T-helper 2 cell (primary cell): ENCODE data around the gene PAQR4.
A peak's percentile ranks its signal among the peaks of the same experiment; 100 is the strongest.

Experiments
- DNase-seq, 5 experiments: peaks; one replicate each; pipeline versions ENCODE4 v3.0.0 to v3.0.0-alpha.2; 2012 to 2022

PAQR4 gene

DNA sequence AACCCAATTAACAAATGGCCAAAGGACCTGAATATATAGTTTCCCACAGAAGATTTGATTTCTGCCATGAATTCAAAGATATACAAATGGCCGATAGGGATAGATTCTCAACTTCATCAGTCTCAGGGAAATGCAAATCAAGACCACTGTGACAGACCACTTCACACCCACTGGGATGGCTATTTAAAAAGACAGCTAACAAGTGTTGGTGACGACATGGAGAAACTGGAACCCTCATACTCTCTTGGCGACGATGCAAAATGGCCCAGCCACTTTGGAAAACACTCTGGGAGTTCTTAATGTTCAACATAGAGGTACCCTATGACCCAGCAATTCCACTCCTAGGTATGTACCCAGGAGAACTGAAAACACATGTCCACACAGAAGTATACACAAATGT lies 22.5 kb upstream of the PAQR4 start:
- no peak for DNase-seq

DNA sequence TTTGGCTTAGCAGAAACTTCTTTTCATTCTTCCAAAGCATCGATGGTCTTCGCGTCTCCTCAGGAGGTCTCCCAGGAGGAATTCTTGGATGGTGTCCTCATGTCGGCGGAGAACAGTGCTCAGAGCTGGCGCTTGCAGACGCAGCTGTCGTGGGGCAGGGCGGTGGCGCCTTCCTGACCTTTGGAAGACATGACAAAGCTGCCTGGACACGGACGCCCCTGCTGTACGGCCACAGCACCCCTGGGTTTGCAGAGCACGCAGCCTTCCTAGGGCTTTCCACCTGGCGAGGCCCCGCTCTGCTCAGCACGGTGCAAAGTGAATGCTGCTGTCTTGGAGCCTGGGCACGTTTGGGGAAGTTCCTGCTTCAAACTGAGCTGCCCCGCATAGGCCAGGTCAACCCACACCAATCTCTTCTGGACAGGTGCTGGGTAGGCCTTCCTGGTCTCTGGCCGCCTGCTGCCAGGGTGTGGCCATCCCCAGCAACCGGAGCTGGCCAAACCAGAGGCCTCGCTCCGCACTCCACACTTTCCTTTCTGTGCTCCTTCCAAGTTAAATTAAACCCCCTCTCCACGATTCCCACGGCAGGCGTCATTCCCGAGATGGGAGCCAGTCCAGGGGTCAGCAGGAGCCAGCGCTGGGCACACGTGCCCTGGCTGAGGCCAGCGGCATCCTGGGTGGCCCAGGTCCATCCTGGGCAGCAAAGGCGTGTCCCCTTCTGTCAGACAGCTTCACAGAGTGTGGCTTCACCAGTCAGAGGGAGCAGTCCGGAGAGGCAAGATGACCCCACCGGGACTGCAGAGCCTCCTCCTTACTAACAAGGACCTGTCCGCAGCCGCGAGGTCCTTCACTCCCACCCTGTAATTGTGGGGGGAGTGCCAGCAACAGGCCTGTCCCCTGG lies 20.1 kb upstream of the PAQR4 start:
- DNase-seq, result no peak

GRCh38 chr16:2949705-2950352 lies 19.3 kb upstream of the PAQR4 start:
- DNase-seq, result no peak

- DNase-seq, result no peak
Observed at GRCh38 chr16:2950353-2950724, 18.8 kb upstream of the PAQR4 start.

DNA sequence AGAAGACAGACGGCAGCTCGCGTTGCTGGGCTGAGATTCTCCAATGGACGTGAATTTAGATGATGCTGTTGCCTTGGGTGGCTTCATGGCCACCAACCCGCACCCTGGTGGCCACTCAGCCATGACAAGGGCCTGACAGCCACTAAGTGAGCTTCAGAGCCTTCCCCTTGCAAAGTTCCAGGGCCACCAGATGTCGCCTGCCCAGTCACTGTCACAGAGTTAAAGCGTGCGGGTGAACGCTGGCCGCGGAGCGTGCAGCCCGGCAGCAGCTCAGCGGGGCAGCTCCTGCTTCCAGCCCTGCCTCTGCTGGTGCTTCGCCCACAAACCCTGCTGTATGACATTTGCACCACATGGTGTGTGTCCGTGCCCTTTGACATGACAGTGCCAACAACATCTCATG lies 18.4 kb upstream of the PAQR4 start:
- DNase-seq, result no peak

- DNase-seq, result no peak
Observed at GRCh38 chr16:2952679-2953078, 16.5 kb upstream of the PAQR4 start.

GRCh38 chr16:2953706-2954627 lies 15.2 kb upstream of the PAQR4 start:
- no peak for DNase-seq

- DNase-seq, result no peak
Observed at GRCh38 chr16:2954656-2955381, 14.3 kb upstream of the PAQR4 start.

DNA sequence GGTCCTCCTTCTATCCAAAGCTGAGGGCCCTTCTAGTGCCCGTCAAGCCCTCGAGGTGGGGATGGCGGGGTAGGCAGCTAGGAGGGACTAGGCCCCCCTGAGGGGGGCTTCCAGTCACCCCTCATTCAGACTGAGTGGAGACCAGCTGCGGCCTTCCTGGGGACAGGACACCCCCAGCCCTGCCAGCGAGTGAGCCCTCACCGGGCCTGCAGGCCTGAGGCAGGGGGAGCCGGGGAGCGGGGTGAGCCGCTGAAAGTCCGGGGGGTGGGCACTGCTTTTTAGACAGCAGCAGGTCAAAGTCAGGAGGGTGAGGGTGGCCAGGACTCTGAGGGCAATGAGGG lies 13.7 kb upstream of the PAQR4 start:
- no peak for DNase-seq

DNA sequence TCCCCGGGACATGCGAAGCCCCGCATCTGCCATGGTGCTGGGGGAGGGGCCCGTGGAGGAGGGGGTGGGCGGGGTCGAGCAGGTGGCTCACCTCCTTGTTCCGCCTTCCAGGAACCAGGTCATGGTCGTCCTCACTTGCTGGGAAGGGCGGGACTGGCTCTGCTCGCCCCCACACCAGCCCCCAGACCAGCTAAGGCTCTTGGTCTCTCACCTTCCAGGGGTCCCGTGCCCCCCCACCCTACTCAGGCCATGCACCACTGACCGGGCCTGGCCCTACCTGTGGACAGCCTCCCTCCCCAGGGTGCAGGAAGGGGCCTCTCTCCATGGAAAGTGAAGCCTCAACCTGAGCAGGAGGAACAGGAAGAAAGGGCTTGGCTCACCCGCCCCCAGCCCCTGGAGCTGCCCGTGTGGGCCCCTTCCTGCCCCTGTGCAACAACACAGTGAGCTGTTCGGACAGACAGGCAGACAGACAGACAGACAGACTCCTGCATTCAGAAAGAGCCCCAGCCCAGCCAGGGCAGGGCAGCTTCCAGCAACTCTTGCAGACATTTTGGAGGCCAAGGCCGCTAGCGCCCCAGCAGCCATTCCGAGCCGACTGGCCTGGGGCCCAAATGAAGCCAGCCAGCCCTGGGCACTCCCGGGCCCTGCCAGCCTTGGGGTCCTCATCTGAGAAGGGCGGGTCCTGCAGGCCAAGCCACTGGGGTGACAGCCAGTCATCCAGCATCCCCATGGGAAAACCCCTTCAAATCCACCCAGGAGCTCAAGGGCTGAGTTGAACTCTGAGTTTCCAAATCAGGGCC lies 13.2 kb upstream of the PAQR4 start:
- no peak for DNase-seq

GRCh38 chr16:2956579-2956956 lies 12.6 kb upstream of the PAQR4 start:
- no peak for DNase-seq

GRCh38 chr16:2959206-2959605 lies 9.9 kb upstream of the PAQR4 start:
- no peak for DNase-seq

- DNase-seq, result no peak
Observed at GRCh38 chr16:2960183-2961010, 8.8 kb upstream of the PAQR4 start.

DNA sequence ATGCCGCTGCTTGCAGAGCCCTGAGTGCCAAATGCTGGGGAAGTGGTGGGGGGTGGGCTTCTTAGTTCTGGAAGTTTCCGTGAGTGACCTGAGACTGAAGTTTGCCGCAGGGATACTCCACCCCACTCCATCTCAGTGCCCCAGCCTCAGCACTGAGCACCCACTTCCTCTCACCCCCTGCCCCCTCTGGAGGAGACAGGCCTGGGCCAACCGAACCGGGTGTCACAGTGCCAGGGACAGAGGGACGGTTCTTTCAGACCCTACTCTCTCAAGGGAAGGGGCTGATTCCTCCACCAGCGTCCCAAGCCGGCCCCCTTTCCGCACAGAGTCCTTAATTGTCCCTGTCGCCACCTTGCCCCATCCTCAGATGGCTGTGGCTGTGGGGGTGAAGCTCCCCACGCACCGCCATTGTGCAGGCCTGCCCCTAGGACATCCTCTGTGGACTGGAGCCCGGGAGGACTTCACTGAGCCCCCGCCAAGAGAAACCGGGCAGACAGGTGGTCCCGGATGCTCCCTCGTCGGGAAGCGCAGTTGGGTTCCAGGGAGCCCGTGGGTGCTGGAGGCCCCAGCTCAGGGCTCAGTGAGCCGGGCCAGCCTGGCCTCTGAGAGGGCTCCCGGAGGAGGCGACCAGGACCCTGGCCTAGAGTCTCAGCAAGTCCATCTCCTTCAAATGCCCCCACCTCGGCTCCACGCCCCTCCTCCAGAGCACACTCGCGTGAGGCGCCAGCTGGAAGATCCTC lies 6.6 kb upstream of the PAQR4 start:
- DNase-seq, result no peak

GRCh38 chr16:2963074-2963722 lies 6.0 kb upstream of the PAQR4 start:
- DNase-seq, result peak in 2 of 5 experiments; percentile 22 to 28

- peak in 1 of 5 experiments; percentile 33 for DNase-seq
Observed at GRCh38 chr16:2963723-2964474, 5.2 kb upstream of the PAQR4 start, which contains the start of gene KREMEN2. TSS of gene KREMEN2 (plus strand) at chr16:2964275. CDS start at chr16:2964521, 246 bp downstream.

DNA sequence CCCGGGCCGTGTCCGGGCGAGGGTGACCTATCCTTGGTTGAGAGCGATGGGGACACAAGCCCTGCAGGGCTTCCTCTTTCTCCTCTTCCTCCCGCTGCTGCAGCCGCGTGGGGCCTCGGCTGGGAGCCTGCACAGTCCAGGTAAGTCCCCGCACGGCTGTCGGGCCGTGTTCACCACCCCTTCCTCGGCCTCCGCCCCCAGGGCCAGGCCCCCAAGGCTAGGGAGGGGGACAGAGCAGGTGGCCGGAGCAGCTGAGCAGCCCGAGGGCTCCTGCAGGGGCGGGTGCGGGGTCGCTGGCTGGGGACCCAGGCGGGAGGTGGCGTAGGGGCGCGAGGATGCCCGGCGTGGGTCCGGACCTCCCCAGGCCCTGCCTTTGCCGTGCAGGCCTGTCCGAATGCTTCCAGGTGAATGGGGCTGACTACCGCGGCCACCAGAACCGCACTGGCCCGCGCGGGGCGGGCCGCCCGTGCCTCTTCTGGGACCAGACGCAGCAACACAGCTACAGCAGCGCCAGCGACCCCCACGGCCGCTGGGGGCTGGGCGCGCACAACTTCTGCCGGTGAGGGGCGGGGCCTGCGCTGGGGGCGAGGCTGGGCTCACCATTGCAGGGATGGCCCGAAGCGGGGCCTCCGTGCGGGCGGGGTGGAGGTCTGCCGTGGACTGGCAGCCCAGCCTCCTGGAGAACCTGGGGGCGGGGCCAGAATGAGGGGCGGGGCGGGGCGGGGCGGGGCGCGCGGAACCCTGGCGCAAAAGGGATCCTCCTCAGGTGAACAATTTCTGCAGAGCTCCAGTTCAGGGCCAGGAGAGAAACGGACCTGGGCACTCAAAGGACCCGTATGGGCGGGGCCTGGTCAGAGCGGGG lies 4.4 kb upstream of the PAQR4 start:
- peak; percentile 39 to 66 (median 48) for DNase-seq
